HEK293 (cell line): ENCODE results near the gene NPDC1.

Experiments used
- CTCF ChIA-PET: fragments of 350-600 bp; formaldehyde crosslinking; extraction: SDS; loops from one replicate; lab custom pipeline; 2021; ENCODE audit warnings: antibody characterized with exemption; lab: Yijun Ruan, JAX
- POLR2A ChIA-PET: fragments of 300-600 bp; formaldehyde crosslinking; extraction: SDS; loops from one replicate; lab custom pipeline; 2020; ENCODE audit warnings: antibody characterized with exemption, inconsistent platforms; lab: Yijun Ruan, JAX
- H3K27ac ChIP-seq: fragments of 200-500 bp; sonication (Bioruptor generic); 2 replicates; pipeline ENCODE4 v1.5.1; 2014; ENCODE audit warnings: low read depth, low read length, control low read depth, inconsistent platforms; ENCODE audit errors: extremely low read depth
- H3K36me3 ChIP-seq, 2 experiments: fragments of 200-500 bp in 1 of 2; sonication (Bioruptor generic) in 1 of 2; 1 replicate in 1 of 2; 2 replicates in 1 of 2; pipeline ENCODE4 v1.5.1; 2014 to 2017; ENCODE audit warnings: inconsistent platforms in 2 of 2, low read length in 2 of 2; ENCODE audit not compliant: control insufficient read depth in 2 of 2, insufficient read depth in 1 of 2
- H3K4me1 ChIP-seq: fragments of 200-500 bp; sonication (Bioruptor generic); 2 replicates; pipeline ENCODE4 v1.5.1; 2014; ENCODE audit warnings: mild to moderate bottlenecking, low read length, inconsistent platforms; ENCODE audit not compliant: control insufficient read depth, insufficient read depth
- H3K4me3 ChIP-seq: 2 replicates; pipeline ENCODE4 v1.5.1; 2011; ENCODE audit warnings: low read depth, mild to moderate bottlenecking, control low read depth, low read length, moderate library complexity
- H3K9me3 ChIP-seq: fragments of 200-500 bp; sonication (Bioruptor generic); 2 replicates; pipeline ENCODE4 v1.5.1; 2014; ENCODE audit warnings: low read depth, low read length, inconsistent platforms; ENCODE audit not compliant: control insufficient read depth, insufficient read depth
- EGR2 ChIP-seq: fragments of 450-650 bp; formaldehyde crosslinking; IDR thresholded peaks from 2 replicates; pipeline ENCODE4 v1.5.1; 2016; ENCODE audit warnings: low read depth, missing biosample characterization, missing genetic modification characterization
- IKZF3 ChIP-seq: fragments of 450-650 bp; IDR thresholded peaks from 2 replicates; pipeline ENCODE4 v1.5.0; 2018; ENCODE audit warnings: missing biosample characterization, mild to moderate bottlenecking, missing genetic modification characterization, moderate library complexity
- KLF10 ChIP-seq: fragments of 450-650 bp; IDR thresholded peaks from 2 replicates; pipeline ENCODE4 v1.5.1; 2018; ENCODE audit warnings: missing biosample characterization, mild to moderate bottlenecking, missing genetic modification characterization
- KLF8 ChIP-seq: fragments of 450-650 bp; formaldehyde crosslinking; IDR thresholded peaks from 2 replicates; pipeline ENCODE4 v1.5.1; 2016; ENCODE audit warnings: missing biosample characterization, missing genetic modification characterization
- MEIS1 ChIP-seq: sonication (generic); formaldehyde crosslinking; IDR thresholded peaks from 2 replicates; pipeline ENCODE4 v1.8.1; 2022; ENCODE audit warnings: missing genetic modification reagents, mild to moderate bottlenecking, borderline replicate concordance
- SP2 ChIP-seq: fragments of 450-650 bp; formaldehyde crosslinking; IDR thresholded peaks from 2 replicates; pipeline ENCODE4 v1.5.1; 2016; ENCODE audit warnings: missing biosample characterization, missing genetic modification characterization
- SP3 ChIP-seq: fragments of 450-650 bp; formaldehyde crosslinking; IDR thresholded peaks from 2 replicates; pipeline ENCODE4 v1.5.1; 2016; ENCODE audit warnings: missing biosample characterization, missing genetic modification characterization
- ZNF121 ChIP-seq: fragments of 450-650 bp; formaldehyde crosslinking; IDR thresholded peaks from 2 replicates; pipeline ENCODE4 v1.5.1; 2016; ENCODE audit warnings: missing biosample characterization, missing genetic modification characterization
- ZNF133 ChIP-seq: fragments of 450-650 bp; formaldehyde crosslinking; IDR thresholded peaks from 2 replicates; pipeline ENCODE4 v1.5.1; 2016; ENCODE audit warnings: missing biosample characterization, missing genetic modification characterization
- ZNF2 ChIP-seq: fragments of 450-650 bp; formaldehyde crosslinking; IDR thresholded peaks from 2 replicates; pipeline ENCODE4 v1.5.1; 2016; ENCODE audit warnings: missing biosample characterization, missing genetic modification characterization
- ZNF202 ChIP-seq: fragments of 450-650 bp; formaldehyde crosslinking; IDR thresholded peaks from 2 replicates; pipeline ENCODE4 v1.5.1; 2016; ENCODE audit warnings: missing biosample characterization, missing genetic modification characterization, borderline replicate concordance
- ZNF221 ChIP-seq: fragments of 450-650 bp; formaldehyde crosslinking; IDR thresholded peaks from 2 replicates; pipeline ENCODE4 v1.5.1; 2017; ENCODE audit warnings: missing biosample characterization, missing genetic modification characterization, borderline replicate concordance
- ZNF223 ChIP-seq: fragments of 450-650 bp; formaldehyde crosslinking; IDR thresholded peaks from 2 replicates; pipeline ENCODE4 v1.5.1; 2016; ENCODE audit warnings: missing biosample characterization, missing genetic modification characterization
- ZNF266 ChIP-seq: fragments of 450-650 bp; formaldehyde crosslinking; IDR thresholded peaks from 2 replicates; pipeline ENCODE4 v1.5.1; 2016; ENCODE audit warnings: missing biosample characterization, missing genetic modification characterization, low read depth
- ZNF394 ChIP-seq: fragments of 450-650 bp; formaldehyde crosslinking; IDR thresholded peaks from 2 replicates; pipeline ENCODE4 v1.5.1; 2016; ENCODE audit warnings: missing biosample characterization, missing genetic modification characterization, mild to moderate bottlenecking, moderate library complexity, borderline replicate concordance
- ZNF558 ChIP-seq: fragments of 450-650 bp; formaldehyde crosslinking; IDR thresholded peaks from 2 replicates; pipeline ENCODE4 v1.5.1; 2016; ENCODE audit warnings: missing biosample characterization, missing genetic modification characterization
- ZNF571 ChIP-seq: fragments of 450-650 bp; formaldehyde crosslinking; IDR thresholded peaks from 2 replicates; pipeline ENCODE4 v1.5.0; 2017; ENCODE audit warnings: missing biosample characterization, missing genetic modification characterization
- ZNF76 ChIP-seq: fragments of 450-650 bp; formaldehyde crosslinking; IDR thresholded peaks from 2 replicates; pipeline ENCODE4; 2016; ENCODE audit warnings: low read depth, missing biosample characterization, missing genetic modification characterization, borderline replicate concordance
- ZNF791 ChIP-seq: fragments of 450-650 bp; formaldehyde crosslinking; IDR thresholded peaks from 2 replicates; pipeline ENCODE4 v1.5.1; 2016; ENCODE audit warnings: missing biosample characterization, missing genetic modification characterization
- ZSCAN16 ChIP-seq: fragments of 450-650 bp; formaldehyde crosslinking; IDR thresholded peaks from 2 replicates; pipeline ENCODE4 v1.5.1; 2016; ENCODE audit warnings: missing biosample characterization, missing genetic modification characterization
- TF ChIP-seq, protein P1 (sequence below): fragments of 450-650 bp; formaldehyde crosslinking; IDR thresholded peaks from 2 replicates; pipeline ENCODE4 v1.5.1; 2016; ENCODE audit warnings: missing biosample characterization, missing genetic modification characterization
- TF ChIP-seq, protein P2 (sequence below): fragments of 450-650 bp; formaldehyde crosslinking; optimal IDR thresholded peaks from 2 replicates; pipeline ENCODE3; 2016; ENCODE audit warnings: missing biosample characterization, mild to moderate bottlenecking, missing genetic modification characterization
- TF ChIP-seq, protein P3 (sequence below): fragments of 450-650 bp; formaldehyde crosslinking; IDR thresholded peaks from 2 replicates; pipeline ENCODE4 v1.5.1; 2016; ENCODE audit warnings: missing biosample characterization, missing genetic modification characterization

Gene NPDC1

DNA sequence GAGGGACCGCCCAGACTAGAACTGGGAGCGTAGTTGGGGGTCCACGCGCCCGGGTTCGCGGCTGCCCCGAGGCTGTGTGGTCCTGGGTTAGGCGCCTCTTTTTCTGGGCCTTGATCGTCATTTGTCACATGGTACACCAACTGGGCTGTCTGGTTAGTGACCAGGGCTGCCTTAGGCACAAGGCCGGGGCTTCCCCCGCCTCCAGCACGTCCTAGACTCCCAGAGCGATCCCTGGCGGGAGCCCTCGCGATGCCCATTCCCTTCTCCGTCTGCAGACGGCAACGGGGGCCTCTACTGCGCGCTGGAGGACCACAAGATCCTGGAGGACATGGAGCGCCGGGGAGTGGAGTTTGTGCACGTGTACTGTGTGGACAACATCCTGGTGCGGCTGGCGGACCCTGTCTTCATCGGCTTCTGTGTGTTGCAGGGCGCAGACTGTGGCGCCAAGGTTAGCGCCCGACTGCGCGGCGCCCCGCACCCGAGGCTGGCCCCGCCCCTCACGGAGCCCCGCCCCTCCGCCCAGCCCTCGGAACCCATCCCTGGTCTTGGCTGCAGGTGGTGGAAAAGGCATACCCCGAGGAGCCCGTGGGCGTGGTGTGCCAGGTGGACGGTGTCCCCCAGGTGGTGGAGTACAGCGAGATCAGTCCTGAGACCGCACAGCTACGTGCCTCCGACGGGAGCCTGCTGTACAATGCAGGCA, 32.9 kb upstream of the NPDC1 start:
- Histone ChIP-seq H3K4me3 (no peak overlapping the region), H3K4me1 (no peaks in the 10 kb centered on the region; the same call in 1 of the 2 replicates), H3K27ac (no peak overlapping the region), H3K36me3 (peaks cover 0 to 46% of the 10 kb centered on the region in 2 experiments; a peak in 1 of 3 replicates), H3K9me3 (no peaks in the 10 kb centered on the region)
- ChIA-PET CTCF (interaction anchor here (0.7 to 1.7 kb wide), 3 partner anchors 12 to 50 kb away, joined by 3 to 5 read pairs (median 3); partner anchors contain the start of gene ABCA2), POLR2A (no interaction called here)
- peak; percentile 48 for TF ChIP-seq KLF8 (tag by site-specific recombination)
- TF ChIP-seq ZNF221 (tag by site-specific recombination) = no peak

DNA sequence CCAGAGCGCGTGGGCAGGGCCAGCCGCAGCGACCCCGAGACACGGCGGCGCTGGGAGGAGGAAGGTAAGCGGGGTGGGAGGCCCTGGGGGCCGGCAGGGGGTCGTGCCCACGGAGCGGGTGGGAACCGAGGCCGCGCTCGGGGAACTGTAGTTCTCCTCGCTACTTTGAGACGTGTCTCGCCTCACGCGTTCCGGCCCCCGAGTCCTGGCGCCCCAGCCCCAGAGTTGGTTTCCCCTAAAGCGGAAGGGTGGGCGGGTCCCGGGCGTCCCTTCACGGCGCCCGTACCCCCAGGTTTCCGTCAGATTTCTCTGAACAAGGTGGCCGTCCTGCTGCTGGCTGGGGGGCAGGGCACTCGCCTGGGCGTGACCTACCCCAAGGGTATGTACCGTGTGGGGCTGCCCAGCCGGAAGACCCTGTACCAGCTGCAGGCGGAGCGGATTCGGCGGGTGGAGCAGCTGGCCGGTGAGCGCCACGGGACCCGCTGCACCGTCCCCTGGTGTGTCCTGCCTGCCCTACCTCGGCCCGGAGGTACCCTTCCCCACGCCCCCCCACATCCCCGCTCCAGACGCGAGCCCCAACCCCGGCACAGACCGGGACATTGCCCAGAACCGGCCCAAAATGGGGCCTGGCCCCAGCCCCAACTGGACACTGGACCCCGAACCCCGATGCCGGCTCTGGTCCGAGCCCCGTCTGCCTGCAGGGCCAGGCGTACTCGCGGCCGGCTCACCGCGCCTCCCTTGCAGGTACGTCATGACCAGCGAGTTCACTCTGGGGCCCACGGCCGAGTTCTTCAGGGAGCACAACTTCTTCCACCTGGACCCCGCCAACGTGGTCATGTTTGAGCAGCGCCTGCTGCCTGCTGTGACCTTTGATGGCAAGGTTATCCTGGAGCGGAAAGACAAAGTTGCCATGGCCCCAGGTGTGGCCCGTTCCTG, 32.0 kb upstream of the NPDC1 start:
- Histone ChIP-seq H3K4me1 (no peaks in the 10 kb centered on the region; the same call in 1 of the 2 replicates), H3K36me3 (peaks cover 0 to 43% of the 10 kb centered on the region in 2 experiments; a peak in 1 of 3 replicates), H3K9me3 (no peaks in the 10 kb centered on the region), H3K4me3 (peak overlapping the region; percentile 43), H3K27ac (peak overlapping the region; percentile 46; the same call in 1 of the 2 replicates)
- ChIA-PET CTCF (interaction anchor here (0.7 to 2.6 kb wide), 6 partner anchors 9 to 49 kb away, joined by 3 to 16 read pairs (median 8); partner anchors contain the start of genes ABCA2 and MAN1B1), POLR2A (interaction anchor here (1.1 to 2.3 kb wide), 4 partner anchors 8 to 24 kb away, joined by 3 to 21 read pairs (median 4); partner anchors contain the start of genes ENTPD2 and MAN1B1)
- TF ChIP-seq KLF10 (no peak), EGR2 (tag by site-specific recombination) (peak; percentile 43; the same call in 1 of the 2 replicates), KLF8 (tag by site-specific recombination) (peak; percentile 15; the same call in 1 of the 2 replicates), ZNF558 (tag by site-specific recombination) (no peak), ZNF223 (tag by site-specific recombination) (no peak), ZNF133 (tag by site-specific recombination) (no peak), ZNF394 (peak; percentile 37; the same call in 1 of the 2 replicates), ZNF121 (tag by site-specific recombination) (no peak), ZNF791 (tag by site-specific recombination) (no peak), ZSCAN16 (tag by site-specific recombination) (no peak), ZNF571 (tag by site-specific recombination) (no peak), ZNF266 (tag by site-specific recombination) (no peak), IKZF3 (no peak), ZNF76 (tag by site-specific recombination) (no peak), ZNF2 (tag by site-specific recombination) (no peak), ZNF202 (tag by site-specific recombination) (no peak), SP2 (tag by site-specific recombination) (0 out of 2 replicates have a peak, but pooled peaks have one; percentile 9), MEIS1 (CRISPR knock-in tag) (no peak), SP3 (tag by site-specific recombination) (0 out of 2 replicates have a peak, but pooled peaks have one; percentile 15)
- TF ChIP-seq, protein P1, sequence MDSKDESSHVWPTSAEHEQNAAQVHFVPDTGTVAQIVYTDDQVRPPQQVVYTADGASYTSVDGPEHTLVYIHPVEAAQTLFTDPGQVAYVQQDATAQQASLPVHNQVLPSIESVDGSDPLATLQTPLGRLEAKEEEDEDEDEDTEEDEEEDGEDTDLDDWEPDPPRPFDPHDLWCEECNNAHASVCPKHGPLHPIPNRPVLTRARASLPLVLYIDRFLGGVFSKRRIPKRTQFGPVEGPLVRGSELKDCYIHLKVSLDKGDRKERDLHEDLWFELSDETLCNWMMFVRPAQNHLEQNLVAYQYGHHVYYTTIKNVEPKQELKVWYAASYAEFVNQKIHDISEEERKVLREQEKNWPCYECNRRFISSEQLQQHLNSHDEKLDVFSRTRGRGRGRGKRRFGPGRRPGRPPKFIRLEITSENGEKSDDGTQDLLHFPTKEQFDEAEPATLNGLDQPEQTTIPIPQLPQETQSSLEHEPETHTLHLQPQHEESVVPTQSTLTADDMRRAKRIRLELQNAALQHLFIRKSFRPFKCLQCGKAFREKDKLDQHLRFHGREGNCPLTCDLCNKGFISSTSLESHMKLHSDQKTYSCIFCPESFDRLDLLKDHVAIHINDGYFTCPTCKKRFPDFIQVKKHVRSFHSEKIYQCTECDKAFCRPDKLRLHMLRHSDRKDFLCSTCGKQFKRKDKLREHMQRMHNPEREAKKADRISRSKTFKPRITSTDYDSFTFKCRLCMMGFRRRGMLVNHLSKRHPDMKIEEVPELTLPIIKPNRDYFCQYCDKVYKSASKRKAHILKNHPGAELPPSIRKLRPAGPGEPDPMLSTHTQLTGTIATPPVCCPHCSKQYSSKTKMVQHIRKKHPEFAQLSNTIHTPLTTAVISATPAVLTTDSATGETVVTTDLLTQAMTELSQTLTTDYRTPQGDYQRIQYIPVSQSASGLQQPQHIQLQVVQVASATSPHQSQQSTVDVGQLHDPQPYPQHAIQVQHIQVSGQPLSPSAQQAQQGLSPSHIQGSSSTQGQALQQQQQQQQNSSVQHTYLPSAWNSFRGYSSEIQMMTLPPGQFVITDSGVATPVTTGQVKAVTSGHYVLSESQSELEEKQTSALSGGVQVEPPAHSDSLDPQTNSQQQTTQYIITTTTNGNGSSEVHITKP (tag by site-specific recombination) = no peak
- TF ChIP-seq, protein P2, sequence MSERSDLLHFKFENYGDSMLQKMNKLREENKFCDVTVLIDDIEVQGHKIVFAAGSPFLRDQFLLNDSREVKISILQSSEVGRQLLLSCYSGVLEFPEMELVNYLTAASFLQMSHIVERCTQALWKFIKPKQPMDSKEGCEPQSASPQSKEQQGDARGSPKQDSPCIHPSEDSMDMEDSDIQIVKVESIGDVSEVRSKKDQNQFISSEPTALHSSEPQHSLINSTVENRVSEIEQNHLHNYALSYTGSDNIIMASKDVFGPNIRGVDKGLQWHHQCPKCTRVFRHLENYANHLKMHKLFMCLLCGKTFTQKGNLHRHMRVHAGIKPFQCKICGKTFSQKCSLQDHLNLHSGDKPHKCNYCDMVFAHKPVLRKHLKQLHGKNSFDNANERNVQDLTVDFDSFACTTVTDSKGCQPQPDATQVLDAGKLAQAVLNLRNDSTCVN (tag by site-specific recombination) = peak; percentile 14
- TF ChIP-seq, protein P3, sequence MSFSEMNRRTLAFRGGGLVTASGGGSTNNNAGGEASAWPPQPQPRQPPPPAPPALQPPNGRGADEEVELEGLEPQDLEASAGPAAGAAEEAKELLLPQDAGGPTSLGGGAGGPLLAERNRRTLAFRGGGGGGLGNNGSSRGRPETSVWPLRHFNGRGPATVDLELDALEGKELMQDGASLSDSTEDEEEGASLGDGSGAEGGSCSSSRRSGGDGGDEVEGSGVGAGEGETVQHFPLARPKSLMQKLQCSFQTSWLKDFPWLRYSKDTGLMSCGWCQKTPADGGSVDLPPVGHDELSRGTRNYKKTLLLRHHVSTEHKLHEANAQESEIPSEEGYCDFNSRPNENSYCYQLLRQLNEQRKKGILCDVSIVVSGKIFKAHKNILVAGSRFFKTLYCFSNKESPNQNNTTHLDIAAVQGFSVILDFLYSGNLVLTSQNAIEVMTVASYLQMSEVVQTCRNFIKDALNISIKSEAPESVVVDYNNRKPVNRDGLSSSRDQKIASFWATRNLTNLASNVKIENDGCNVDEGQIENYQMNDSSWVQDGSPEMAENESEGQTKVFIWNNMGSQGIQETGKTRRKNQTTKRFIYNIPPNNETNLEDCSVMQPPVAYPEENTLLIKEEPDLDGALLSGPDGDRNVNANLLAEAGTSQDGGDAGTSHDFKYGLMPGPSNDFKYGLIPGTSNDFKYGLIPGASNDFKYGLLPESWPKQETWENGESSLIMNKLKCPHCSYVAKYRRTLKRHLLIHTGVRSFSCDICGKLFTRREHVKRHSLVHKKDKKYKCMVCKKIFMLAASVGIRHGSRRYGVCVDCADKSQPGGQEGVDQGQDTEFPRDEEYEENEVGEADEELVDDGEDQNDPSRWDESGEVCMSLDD = peak; percentile 59; the same call in 1 of the 2 replicates
